Stimulated activated CD8-positive, alpha-beta memory T cell treated with anti-CD3 and anti-CD28 coated beads, Interleukin-15, amount 100 ng/mL, for 24 hours (primary cell): ENCODE data around the gene NRXN2.

Source experiments
- DNase-seq: peaks from one replicate; pipeline ENCODE4 v3.0.0-alpha.2; 2020; ENCODE audit warnings: low read depth

The NRXN2 gene

DNA sequence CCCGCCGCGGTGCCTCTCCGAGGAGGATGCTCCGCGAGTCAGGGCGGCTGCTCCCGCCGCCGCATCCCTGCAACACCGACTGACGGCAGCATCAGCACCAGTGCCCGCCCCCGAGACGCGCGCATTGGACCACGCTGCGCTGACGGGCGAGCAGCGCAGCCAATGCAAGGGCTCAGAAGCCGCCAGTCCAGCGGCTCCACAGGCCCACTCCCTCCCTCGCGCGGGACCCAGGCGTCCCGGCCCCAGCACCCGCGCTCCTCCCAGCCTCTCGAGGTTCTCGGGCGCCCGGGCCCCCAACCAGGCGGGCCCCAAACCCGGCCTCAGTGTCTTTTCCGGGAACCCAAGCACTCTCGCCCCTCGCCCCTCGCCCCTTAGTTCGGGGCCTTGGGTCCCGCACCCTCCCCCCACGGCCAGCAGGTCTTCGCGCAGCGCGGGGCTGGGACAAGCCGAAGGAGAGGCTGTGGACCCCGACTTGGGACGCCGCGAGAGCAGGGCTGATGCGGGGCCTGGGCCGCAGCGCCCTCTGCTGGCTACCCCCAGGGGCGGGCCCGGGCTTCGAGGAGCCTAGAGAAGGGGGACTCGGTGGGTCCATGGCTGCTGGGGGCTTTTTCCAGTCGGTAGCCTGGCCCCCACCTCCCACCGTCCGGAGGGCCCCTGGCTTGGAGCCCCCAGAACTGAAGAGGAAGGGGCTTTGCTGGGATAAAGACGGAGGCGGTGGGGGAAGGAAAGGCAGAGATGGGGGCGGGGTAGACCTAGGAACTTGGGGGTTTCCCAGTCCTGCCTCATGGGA is at the start of gene NRXN2:
Gene NRXN2, minus strand, starts transcription at position 81 of the 790 bp plus-strand sequence. CDS start 9,498 bp downstream, outside the sequence.
- peak; percentile 72 for DNase-seq

DNA sequence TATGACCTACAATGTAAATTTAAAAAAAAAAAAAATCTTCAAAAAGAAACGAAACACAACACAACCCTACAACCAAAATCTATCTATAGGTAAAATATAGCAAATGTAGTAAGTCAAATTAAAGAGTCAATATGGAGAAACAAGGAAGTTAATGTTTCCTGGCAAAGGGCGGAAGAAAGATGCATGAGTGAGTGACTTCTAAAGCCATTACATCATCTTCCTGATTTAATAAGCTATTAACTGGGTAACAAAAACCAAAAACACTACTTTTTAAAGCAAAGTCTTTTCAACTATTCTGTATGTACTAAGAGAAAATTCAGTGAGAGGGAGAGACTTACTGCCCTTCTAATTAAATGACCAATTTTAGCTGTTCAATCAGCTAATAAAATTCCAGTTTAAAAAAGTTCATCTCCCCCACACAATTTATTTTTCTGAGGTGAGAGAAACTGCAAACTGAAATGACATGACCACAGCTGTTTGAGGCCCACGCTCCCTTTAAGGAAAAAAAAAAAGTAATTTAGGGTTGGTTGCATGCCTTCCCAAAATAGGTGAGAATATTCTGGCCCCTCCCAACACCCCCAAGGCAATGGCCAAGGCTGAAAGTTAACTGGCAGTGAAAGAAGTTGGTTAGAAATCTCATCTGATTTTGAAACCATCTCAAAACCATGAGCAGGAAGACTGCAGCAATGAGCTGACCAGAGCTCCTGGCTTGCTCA is 49.5 kb upstream of the NRXN2 start:
- DNase-seq, result no peak

- DNase-seq, result no peak
Observed at GRCh38 chr11:64771861-64772260, 48.9 kb upstream of the NRXN2 start.

GRCh38 chr11:64770120-64770519 is 47.1 kb upstream of the NRXN2 start:
- no peak for DNase-seq

- no peak for DNase-seq
Observed at GRCh38 chr11:64769283-64769682, 46.3 kb upstream of the NRXN2 start.

DNA sequence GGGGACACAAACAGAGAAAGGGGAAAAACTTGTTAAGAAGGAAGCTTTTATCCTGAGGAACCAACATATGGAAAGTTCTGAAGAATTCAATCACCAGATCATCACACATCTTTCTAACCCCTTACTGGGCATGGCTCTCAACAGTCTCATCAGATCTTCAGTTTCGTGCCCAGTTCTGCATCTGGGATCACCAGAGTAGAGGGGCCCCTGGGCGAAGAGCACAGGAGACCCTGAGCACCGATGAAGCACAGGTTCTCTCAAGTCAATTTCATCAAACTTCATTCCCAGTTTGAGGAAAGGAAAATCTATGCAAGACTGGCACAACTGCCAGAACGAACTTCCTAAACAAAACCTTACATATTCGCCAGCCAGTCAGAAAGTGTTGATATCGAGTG is 45.3 kb upstream of the NRXN2 start:
- no peak for DNase-seq

DNA sequence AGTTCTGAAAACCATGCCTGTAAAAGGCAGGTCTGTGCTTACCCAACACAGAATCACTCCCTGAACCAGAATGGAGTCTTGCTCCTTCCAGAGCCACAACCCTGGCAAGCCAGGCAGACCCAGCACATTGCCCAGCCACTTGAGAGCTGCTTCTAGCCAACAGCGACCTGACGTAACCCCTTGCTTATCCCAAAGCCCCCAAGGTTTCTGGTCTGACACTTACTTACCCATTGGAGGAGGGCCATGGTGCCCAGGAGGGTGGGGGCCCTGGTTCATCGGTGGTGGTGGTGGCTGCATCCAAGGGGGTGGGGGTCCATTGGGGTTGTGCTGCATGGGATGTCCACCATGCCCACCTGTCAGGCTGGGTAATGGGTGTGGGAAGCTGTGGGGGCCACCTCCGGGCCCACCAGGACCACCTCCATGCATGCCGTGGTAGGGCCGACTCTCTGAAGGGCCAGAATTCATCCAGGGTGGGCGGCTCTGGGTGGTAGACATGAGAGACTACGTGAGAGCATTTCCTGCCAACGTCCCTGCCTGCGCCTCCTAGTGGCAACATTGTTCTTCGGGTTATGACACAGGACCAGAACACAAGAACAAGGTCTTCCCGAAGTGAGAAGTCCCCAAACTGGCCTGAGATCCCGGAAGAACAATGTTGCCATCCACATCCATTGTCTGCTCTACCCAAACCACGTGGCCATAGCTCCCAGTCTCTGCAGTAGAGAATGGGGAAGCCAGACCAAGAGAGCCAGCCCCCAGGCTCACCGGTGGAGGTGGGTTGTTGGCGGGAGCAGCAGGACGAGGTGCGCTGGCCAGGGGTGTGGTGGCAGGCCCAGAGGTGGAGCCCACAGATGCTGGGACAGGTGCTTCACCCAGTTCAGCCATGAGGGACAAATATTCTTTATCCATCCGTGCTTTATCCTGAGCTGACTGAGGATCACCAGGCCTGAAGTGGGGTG is 44.6 kb upstream of the NRXN2 start:
- peak; percentile 74 for DNase-seq

GRCh38 chr11:64766881-64767280 is 43.9 kb upstream of the NRXN2 start:
- DNase-seq, result no peak

- no peak for DNase-seq
Observed at GRCh38 chr11:64765851-64766665, 43.1 kb upstream of the NRXN2 start.

- no peak for DNase-seq
Observed at GRCh38 chr11:64765291-64765850, 42.4 kb upstream of the NRXN2 start.

DNA sequence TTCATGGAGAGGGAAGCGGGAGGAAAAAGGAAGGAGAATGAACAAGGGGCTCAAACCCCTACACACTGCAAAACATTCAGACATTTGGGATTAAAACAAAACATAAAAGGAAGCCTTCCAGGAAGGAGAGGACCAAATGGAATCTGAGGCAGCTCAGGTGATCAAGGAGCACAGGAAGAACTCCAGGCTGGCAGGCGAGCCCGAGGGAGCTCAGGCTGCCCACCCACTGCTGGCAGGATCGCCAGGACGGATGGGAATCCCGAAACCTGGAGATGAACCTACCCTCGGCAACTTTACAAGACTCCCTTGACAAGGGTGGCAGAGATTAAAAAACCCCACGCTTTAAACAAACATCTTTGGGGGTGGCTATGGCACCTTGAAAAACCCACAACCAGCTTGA is 41.8 kb upstream of the NRXN2 start:
- DNase-seq, result no peak

DNA sequence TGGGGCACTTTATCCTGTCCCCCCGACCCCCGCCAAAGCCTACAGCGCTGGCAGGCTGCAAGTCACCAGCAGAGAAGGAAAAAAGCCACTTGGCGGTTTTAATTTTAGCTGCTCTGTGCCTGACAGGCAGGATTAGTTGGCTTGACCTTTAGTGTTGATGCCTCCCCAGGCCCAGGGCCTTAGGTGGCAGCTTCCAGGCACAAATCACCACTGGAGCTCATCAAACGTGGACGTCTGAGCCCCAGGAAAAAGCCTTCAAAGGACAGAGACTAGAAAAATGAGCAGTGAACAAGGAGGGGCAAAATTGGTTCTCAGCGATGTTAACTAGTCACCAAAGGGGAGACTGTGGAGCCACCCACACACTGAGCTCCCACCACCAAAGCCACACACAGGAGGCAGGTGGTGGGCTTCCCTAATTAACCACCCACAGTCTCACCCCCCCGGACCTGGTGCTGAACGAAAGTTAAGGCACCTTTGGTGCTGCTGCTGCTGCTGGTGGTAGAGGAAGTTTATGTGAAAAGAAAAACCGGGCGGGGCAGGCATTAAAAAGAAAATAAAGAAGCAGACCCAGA is 41.1 kb upstream of the NRXN2 start:
- no peak for DNase-seq

GRCh38 chr11:64763526-64764039 is 40.6 kb upstream of the NRXN2 start:
- DNase-seq, result no peak

DNA sequence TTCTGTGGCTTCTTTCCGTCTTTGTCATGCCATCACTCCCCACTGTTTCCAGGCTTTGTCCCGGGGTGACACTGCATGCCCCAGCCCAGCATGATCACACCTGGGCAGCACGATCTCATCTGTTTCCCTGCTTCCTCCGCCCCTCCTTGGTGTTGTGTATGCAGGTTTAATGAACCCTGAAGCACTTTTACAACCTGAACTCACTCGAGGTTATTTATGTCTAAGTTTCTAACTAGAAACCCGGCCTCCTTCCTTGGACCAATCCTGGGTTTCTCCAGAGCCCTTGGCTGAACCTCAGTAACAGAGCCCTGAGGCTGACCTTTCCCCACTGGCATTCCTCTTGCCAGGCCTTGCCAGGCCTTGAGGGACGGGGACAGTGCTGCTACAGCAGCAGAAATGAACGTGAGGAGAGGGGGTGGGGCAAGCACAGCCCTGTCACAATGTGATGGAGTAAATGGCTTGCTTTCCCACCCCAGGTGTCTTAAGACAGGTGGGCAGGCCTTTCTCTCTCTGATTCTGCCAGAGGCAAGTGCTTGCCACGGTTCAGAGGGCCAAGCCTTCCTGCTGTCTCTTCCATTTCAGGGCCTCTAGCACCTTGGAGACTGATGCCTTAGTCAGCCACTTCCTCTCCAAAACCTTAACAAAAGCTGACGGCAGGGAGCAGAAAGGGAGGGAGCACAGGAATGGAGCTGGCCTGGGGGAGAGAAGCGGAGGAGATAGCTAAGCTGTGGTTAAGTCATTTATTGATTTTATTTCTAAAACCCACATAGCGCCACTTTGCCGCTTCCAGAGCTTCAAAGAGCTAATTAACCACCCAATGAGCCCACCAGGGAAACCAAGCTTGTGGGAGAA is 39.9 kb upstream of the NRXN2 start:
- DNase-seq, result no peak

DNA sequence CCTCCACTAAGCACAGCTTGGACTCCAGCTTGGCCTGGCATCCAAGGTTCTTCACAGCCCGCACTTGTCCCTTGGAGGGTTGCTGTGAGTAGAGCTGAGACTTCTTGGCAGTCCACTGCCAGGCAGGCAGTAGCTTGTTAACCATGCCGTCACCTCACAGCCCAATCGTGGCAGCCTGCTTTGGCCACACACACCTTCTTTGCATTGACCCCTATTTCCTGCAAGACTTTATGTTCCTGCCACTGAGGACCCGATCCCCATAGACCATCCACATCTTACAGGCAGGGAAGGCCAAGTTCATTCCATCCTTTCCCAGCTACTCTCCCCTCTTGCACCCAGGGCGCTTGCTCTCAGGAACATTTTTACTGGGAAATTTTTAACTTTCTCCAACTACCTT is 39.3 kb upstream of the NRXN2 start:
- no peak for DNase-seq

DNA sequence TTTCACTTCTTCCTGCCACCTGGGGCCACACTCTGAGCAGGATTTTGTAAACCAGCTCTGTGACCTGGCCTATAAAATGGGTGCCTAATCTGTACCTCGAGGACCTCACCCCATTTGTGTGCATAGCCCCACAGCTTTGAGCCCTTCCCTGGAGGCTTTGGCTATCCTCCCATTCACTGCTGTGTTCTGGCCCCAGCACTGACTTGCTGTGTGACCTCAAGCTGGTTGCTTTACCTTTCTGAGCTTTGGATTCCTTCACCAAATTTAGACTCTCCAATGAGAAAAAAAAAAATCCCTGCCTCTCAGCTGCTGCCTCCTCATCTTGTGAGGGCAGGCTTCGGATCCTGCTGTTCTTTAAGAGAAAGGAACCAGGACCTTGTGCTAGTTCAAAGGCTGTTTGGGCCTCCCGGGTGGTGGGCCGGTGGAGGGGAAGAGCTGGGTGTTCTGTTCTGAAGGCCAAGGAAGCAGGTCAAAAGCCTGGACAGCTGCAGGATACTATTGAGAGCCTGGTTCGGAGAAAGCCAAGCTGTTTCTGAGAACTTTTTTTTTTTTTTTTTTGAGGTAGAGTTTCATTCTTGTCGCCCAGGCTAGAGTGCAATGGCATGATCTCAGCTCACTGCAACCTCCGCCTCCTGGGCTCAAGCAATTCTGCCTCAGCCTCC is 37.9 kb upstream of the NRXN2 start:
- no peak for DNase-seq

DNA sequence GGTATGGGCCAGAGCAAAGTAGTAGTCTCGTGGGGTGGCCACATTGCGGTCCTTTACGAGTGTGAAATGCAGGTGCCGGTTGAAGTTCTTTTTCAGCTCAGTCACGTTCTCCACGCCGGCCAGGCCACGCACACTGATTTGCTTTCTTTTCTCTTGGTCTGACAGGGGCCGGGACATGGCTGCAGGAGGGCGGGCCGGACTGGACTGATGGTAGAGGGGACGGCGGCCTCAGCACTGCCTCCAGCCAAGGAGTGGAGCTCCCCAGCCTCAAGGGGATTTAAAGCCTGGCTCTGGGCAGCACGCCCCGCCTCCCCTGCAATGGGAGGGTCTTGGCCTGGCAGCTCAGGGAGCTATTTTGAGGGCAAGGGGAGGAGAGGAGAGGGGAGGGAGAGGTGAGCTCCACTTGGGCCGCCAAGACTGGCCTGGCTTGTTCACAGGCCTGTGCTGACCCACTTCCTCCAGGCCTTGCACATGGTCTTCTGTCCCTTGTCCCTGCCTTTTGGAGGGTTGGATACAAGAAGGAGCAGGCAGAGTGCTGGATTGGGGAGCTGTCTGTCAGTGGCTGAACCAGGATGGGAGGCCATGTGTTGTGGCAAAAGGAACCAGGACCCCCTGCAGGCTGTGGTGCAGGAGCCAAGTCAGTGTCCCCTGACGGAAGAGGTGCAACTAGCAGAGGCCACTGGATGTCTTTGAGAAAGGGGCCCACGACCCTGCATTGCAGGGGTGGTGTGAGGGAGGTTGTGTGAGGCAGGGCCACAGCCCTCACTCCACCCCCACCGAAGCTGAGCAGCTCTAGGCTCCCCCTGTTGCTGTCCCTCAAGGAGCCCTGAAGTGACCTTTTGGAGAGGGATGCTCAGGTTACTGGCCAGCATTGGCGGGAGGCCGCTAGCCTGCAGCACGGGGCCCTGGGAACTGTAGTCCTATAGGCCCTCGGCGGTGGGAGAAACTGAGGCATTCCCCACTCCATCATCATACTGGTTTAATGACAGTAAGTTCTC is 37.0 kb upstream of the NRXN2 start, which contains the start of gene PYGM:
Gene PYGM, minus strand, starts transcription at position 253 of the 998 bp plus-strand sequence. Its CDS starts 76 bp downstream, at position 177.
- no peak for DNase-seq
